ENCODE results near the gene FRMPD1.

The FRMPD1 gene

DNA sequence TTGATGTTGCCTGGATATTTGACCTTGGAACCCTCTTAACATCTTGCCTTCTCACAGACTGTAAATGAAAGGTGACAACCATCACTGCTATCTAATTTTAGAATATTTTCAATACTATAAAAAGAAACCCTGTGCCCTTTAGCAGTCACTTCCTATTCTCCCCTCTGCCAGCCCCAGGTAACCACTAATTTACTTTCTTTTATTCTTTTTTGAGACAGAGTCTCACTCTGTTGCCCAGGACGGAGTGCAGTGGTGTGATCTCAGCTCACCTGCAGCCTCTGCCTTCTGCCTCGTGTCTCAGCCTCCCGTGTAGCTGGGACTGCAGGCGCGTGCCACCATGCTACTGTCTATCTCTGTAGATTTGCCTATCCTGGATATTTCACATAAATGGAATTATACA lies 43.6 kb downstream of the FRMPD1 start:
- TF ChIP-seq TCF4 (CRISPR knock-in tag; IDR thresholded peaks at IDR 0.05; ENCODE audit: borderline replicate concordance): no peak
- TF ChIP-seq, protein P1, sequence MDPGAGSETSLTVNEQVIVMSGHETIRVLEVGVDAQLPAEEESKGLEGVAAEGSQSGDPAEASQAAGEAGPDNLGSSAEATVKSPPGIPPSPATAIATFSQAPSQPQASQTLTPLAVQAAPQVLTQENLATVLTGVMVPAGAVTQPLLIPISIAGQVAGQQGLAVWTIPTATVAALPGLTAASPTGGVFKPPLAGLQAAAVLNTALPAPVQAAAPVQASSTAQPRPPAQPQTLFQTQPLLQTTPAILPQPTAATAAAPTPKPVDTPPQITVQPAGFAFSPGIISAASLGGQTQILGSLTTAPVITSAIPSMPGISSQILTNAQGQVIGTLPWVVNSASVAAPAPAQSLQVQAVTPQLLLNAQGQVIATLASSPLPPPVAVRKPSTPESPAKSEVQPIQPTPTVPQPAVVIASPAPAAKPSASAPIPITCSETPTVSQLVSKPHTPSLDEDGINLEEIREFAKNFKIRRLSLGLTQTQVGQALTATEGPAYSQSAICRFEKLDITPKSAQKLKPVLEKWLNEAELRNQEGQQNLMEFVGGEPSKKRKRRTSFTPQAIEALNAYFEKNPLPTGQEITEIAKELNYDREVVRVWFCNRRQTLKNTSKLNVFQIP (CRISPR knock-in tag; IDR thresholded peaks at IDR 0.05; ENCODE audit: borderline replicate concordance, low read depth): no peak
- ATAC-seq: no peak

DNA sequence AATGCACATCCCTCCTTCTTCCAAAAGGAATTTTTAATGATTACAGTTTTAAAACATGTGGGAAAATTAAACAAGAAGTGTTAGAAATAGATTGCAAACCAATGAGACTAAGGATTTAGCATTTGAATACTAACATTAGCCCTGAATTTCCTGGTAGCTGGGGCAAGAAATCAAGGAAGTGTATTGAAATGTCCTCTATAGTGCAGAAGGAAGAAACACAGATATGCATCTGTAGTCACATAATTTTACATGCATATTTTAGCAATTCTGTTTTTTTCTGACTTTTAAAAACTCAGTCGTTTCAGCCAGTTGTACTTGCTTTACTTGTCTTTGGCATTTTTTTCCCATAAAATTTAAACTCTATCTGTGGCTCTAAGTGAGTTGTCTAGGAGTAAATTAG lies 45.8 kb downstream of the FRMPD1 start:
- ATAC-seq: no peak
- TF ChIP-seq GLIS3 (CRISPR knock-in tag; IDR thresholded peaks at IDR 0.05) (no peak), TOX (CRISPR knock-in tag; IDR thresholded peaks at IDR 0.05; ENCODE audit: borderline replicate concordance) (no peak), ZFP3 (CRISPR knock-in tag; IDR thresholded peaks at IDR 0.05) (no peak), TSHZ2 (CRISPR knock-in tag; IDR thresholded peaks at IDR 0.05) (no peak), BACH2 (CRISPR knock-in tag; IDR thresholded peaks at IDR 0.05; ENCODE audit: borderline replicate concordance) (no peak), CSDC2 (CRISPR knock-in tag; IDR thresholded peaks at IDR 0.05) (no peak), ZNF565 (CRISPR knock-in tag; conservative IDR thresholded peaks at IDR 0.05; ENCODE audit: low read depth) (no peak), ARNTL (CRISPR knock-in tag; IDR thresholded peaks at IDR 0.05; ENCODE audit: borderline replicate concordance, low read depth) (no peak), ZC3H10 (CRISPR knock-in tag; IDR thresholded peaks at IDR 0.05) (no peak), ZNF8 (CRISPR knock-in tag; IDR thresholded peaks at IDR 0.05) (no peak), OSR1 (CRISPR knock-in tag; IDR thresholded peaks at IDR 0.05) (no peak), ISL1 (CRISPR knock-in tag; IDR thresholded peaks at IDR 0.05) (no peak), PPARA (CRISPR knock-in tag; IDR thresholded peaks at IDR 0.05; ENCODE audit: borderline replicate concordance) (no peak), ESRRG (CRISPR knock-in tag; IDR thresholded peaks at IDR 0.05) (no peak)
- TF ChIP-seq, protein P2, sequence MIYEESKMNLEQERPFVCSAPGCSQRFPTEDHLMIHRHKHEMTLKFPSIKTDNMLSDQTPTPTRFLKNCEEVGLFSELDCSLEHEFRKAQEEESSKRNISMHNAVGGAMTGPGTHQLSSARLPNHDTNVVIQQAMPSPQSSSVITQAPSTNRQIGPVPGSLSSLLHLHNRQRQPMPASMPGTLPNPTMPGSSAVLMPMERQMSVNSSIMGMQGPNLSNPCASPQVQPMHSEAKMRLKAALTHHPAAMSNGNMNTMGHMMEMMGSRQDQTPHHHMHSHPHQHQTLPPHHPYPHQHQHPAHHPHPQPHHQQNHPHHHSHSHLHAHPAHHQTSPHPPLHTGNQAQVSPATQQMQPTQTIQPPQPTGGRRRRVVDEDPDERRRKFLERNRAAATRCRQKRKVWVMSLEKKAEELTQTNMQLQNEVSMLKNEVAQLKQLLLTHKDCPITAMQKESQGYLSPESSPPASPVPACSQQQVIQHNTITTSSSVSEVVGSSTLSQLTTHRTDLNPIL (CRISPR knock-in tag; IDR thresholded peaks at IDR 0.05; ENCODE audit: low read depth): no peak
- TF ChIP-seq, protein P3, sequence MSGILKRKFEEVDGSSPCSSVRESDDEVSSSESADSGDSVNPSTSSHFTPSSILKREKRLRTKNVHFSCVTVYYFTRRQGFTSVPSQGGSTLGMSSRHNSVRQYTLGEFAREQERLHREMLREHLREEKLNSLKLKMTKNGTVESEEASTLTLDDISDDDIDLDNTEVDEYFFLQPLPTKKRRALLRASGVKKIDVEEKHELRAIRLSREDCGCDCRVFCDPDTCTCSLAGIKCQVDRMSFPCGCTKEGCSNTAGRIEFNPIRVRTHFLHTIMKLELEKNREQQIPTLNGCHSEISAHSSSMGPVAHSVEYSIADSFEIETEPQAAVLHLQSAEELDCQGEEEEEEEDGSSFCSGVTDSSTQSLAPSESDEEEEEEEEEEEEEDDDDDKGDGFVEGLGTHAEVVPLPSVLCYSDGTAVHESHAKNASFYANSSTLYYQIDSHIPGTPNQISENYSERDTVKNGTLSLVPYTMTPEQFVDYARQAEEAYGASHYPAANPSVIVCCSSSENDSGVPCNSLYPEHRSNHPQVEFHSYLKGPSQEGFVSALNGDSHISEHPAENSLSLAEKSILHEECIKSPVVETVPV (CRISPR knock-in tag; IDR thresholded peaks at IDR 0.05): no peak
- TF ChIP-seq, protein P4, sequence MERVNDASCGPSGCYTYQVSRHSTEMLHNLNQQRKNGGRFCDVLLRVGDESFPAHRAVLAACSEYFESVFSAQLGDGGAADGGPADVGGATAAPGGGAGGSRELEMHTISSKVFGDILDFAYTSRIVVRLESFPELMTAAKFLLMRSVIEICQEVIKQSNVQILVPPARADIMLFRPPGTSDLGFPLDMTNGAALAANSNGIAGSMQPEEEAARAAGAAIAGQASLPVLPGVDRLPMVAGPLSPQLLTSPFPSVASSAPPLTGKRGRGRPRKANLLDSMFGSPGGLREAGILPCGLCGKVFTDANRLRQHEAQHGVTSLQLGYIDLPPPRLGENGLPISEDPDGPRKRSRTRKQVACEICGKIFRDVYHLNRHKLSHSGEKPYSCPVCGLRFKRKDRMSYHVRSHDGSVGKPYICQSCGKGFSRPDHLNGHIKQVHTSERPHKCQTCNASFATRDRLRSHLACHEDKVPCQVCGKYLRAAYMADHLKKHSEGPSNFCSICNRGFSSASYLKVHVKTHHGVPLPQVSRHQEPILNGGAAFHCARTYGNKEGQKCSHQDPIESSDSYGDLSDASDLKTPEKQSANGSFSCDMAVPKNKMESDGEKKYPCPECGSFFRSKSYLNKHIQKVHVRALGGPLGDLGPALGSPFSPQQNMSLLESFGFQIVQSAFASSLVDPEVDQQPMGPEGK (CRISPR knock-in tag; IDR thresholded peaks at IDR 0.05; ENCODE audit: borderline replicate concordance): no peak

DNA sequence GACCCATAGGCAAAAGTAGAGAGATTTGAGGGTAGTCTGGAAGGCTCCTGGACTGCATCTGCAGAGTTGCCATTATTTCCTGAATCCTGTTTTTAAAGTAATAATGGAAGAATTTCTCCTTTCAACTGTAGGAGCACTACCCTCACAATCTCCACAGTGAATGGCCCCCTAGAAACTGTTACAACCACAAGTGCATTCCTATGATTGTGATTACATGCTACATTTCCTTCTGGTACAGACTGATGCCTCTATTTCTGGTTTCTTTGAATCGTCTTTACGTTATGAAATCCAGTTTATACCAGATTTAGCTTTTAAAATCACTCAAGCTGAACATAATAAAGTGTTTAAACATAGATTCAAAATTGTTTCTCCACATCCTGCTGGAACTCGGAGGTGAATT lies 49.4 kb downstream of the FRMPD1 start:
- ATAC-seq: no peak
- no peak for TF ChIP-seq SNAI2 (CRISPR knock-in tag; IDR thresholded peaks at IDR 0.05)
- TF ChIP-seq, protein P2 (CRISPR knock-in tag; IDR thresholded peaks at IDR 0.05; ENCODE audit: low read depth): no peak
- TF ChIP-seq ESRRG (CRISPR knock-in tag; IDR thresholded peaks at IDR 0.05): no peak
- TF ChIP-seq OSR1 (CRISPR knock-in tag; IDR thresholded peaks at IDR 0.05): no peak
- TF ChIP-seq, protein P3 (CRISPR knock-in tag; IDR thresholded peaks at IDR 0.05): no peak
- TF ChIP-seq ZNF8 (CRISPR knock-in tag; IDR thresholded peaks at IDR 0.05): no peak
- no peak for TF ChIP-seq PPARA (CRISPR knock-in tag; IDR thresholded peaks at IDR 0.05; ENCODE audit: borderline replicate concordance)
- no peak for TF ChIP-seq RARB (CRISPR knock-in tag; IDR thresholded peaks at IDR 0.05)
- TF ChIP-seq ZFP3 (CRISPR knock-in tag; IDR thresholded peaks at IDR 0.05): no peak
- TF ChIP-seq, protein P4 (CRISPR knock-in tag; IDR thresholded peaks at IDR 0.05; ENCODE audit: borderline replicate concordance): no peak
- no peak for TF ChIP-seq ZNF70 (CRISPR knock-in tag; IDR thresholded peaks at IDR 0.05)

Data from SK-N-SH treated with all-trans-retinoic acid at 6 μM for 48 hours (cell line).